ENCODE measurements around the gene SLC25A52. TPM values are rescaled to one million over a fixed set of nuclear protein-coding genes. Genes with fewer than 3 reads are reported as not detected.
"Not testable (repeated sequence)": the region's sequence is repeated elsewhere in the genome, so short reads cannot be mapped to it uniquely, and the experiment has no call there.

Gene SLC25A52
- total RNA-seq, 1 experiment from 2014 or later: not detected

- DNase-seq (ENCODE audit: low read depth): no peak
- in situ Hi-C loops (cut with HindIII; ENCODE audit: low pct_unique_long_range_greater_than_20kb, low sequenced_read_pairs): no loop called here
Measured at GRCh38 chr18:31744321-31745067, 16.2 kb downstream of the SLC25A52 start.

GRCh38 chr18:31743600-31743999 is 17.1 kb downstream of the SLC25A52 start:
- in situ Hi-C loops (cut with HindIII; ENCODE audit: low pct_unique_long_range_greater_than_20kb, low sequenced_read_pairs): not testable (repeated sequence)

GRCh38 chr18:31741097-31741735 is 19.5 kb downstream of the SLC25A52 start:
- DNase-seq (ENCODE audit: low read depth): no peak

More at GRCh38 chr18:31743600-31743999, 17.1 kb downstream of the SLC25A52 start:
- DNase-seq (ENCODE audit: low read depth): not testable (repeated sequence)

GRCh38 chr18:31740180-31740579 is 20.5 kb downstream of the SLC25A52 start:
- in situ Hi-C loops (cut with HindIII; ENCODE audit: low pct_unique_long_range_greater_than_20kb, low sequenced_read_pairs): no loop called here

More at GRCh38 chr18:31741097-31741735, 19.5 kb downstream of the SLC25A52 start:
- in situ Hi-C loops (cut with HindIII; ENCODE audit: low pct_unique_long_range_greater_than_20kb, low sequenced_read_pairs): no loop called here

GRCh38 chr18:31739651-31740050 is 21.0 kb downstream of the SLC25A52 start:
- DNase-seq (ENCODE audit: low read depth): no peak
- in situ Hi-C loops (cut with HindIII; ENCODE audit: low pct_unique_long_range_greater_than_20kb, low sequenced_read_pairs): no loop called here

More at GRCh38 chr18:31740180-31740579, 20.5 kb downstream of the SLC25A52 start:
- no peak for DNase-seq (ENCODE audit: low read depth)

- peak; percentile 46 for DNase-seq (ENCODE audit: low read depth)
- in situ Hi-C loops (cut with HindIII; ENCODE audit: low pct_unique_long_range_greater_than_20kb, low sequenced_read_pairs): no loop called here
Measured at GRCh38 chr18:31738460-31739407, 21.9 kb downstream of the SLC25A52 start.

- DNase-seq (ENCODE audit: low read depth): no peak
- in situ Hi-C loops (cut with HindIII; ENCODE audit: low pct_unique_long_range_greater_than_20kb, low sequenced_read_pairs): no loop called here
Measured at GRCh38 chr18:31736630-31737029, 24.1 kb downstream of the SLC25A52 start.

- in situ Hi-C loops (cut with HindIII; ENCODE audit: low pct_unique_long_range_greater_than_20kb, low sequenced_read_pairs): no loop called here
- no peak for DNase-seq (ENCODE audit: low read depth)
Measured at GRCh38 chr18:31731628-31732027, 29.1 kb downstream of the SLC25A52 start.

GRCh38 chr18:31729196-31729595 is 31.5 kb downstream of the SLC25A52 start:
- DNase-seq (ENCODE audit: low read depth); in situ Hi-C loops (cut with HindIII; ENCODE audit: low pct_unique_long_range_greater_than_20kb, low sequenced_read_pairs): not testable (repeated sequence)

- DNase-seq (ENCODE audit: low read depth): no peak
Measured at GRCh38 chr18:31723990-31724711, 36.5 kb downstream of the SLC25A52 start.

GRCh38 chr18:31723639-31723989 is 37.1 kb downstream of the SLC25A52 start:
- DNase-seq (ENCODE audit: low read depth): no peak
- in situ Hi-C loops (cut with HindIII; ENCODE audit: low pct_unique_long_range_greater_than_20kb, low sequenced_read_pairs): no loop called here

More at GRCh38 chr18:31723990-31724711, 36.5 kb downstream of the SLC25A52 start:
- in situ Hi-C loops (cut with HindIII; ENCODE audit: low pct_unique_long_range_greater_than_20kb, low sequenced_read_pairs): no loop called here

- in situ Hi-C loops (cut with HindIII; ENCODE audit: low pct_unique_long_range_greater_than_20kb, low sequenced_read_pairs): no loop called here
- DNase-seq (ENCODE audit: low read depth): peak; percentile 22
Measured at GRCh38 chr18:31722369-31722957, 38.2 kb downstream of the SLC25A52 start.

- in situ Hi-C loops (cut with HindIII; ENCODE audit: low pct_unique_long_range_greater_than_20kb, low sequenced_read_pairs): no loop called here
- DNase-seq (ENCODE audit: low read depth): no peak
Measured at GRCh38 chr18:31721601-31722000, 39.1 kb downstream of the SLC25A52 start.

- DNase-seq (ENCODE audit: low read depth): no peak
- in situ Hi-C loops (cut with HindIII; ENCODE audit: low pct_unique_long_range_greater_than_20kb, low sequenced_read_pairs): no loop called here
Measured at GRCh38 chr18:31720867-31721266, 39.8 kb downstream of the SLC25A52 start.

- DNase-seq (ENCODE audit: low read depth): no peak
- in situ Hi-C loops (cut with HindIII; ENCODE audit: low pct_unique_long_range_greater_than_20kb, low sequenced_read_pairs): no loop called here
Measured at GRCh38 chr18:31719363-31720006, 41.2 kb downstream of the SLC25A52 start.

GRCh38 chr18:31718386-31718785 is 42.3 kb downstream of the SLC25A52 start:
- in situ Hi-C loops (cut with HindIII; ENCODE audit: low pct_unique_long_range_greater_than_20kb, low sequenced_read_pairs): no loop called here
- no peak for DNase-seq (ENCODE audit: low read depth)

GRCh38 chr18:31716362-31716761 is 44.3 kb downstream of the SLC25A52 start:
- in situ Hi-C loops (cut with HindIII; ENCODE audit: low pct_unique_long_range_greater_than_20kb, low sequenced_read_pairs): no loop called here
- DNase-seq (ENCODE audit: low read depth): no peak
